Suppressor macrophage treated with lipopolysaccharide for 4 hours (primary cell): ENCODE results near the gene ANKRD44.
"Not testable (repeated sequence)": the region's sequence is repeated elsewhere in the genome, so short reads cannot be mapped to it uniquely, and the experiment has no call there.

Experiments
- DNase-seq: peaks from one replicate; pipeline ENCODE4 v3.0.0-alpha.2; 2020

Gene ANKRD44

DNA sequence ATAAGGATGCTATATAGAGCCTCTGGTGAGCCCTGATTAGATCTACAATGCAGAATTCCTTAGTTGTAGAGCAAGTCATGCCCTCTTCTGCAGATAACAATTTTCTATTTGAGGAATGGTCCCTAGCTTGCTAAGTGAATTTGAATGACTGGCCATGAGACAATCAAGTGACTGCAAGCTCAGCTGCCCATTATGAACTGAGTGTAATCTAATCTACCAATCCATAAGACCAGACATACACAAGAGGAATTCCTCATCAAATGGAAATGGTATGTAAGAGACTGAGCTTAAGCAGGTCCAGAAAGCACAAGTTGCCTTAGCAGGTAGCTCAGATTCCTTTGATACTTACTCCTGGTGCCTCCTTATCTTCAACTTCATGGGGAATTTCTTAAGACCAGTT is 4.8 kb upstream of the ANKRD44 start:
- DNase-seq, result no peak

- no peak for DNase-seq
Observed at GRCh38 chr2:197312186-197312585, 1.6 kb upstream of the ANKRD44 start.

DNA sequence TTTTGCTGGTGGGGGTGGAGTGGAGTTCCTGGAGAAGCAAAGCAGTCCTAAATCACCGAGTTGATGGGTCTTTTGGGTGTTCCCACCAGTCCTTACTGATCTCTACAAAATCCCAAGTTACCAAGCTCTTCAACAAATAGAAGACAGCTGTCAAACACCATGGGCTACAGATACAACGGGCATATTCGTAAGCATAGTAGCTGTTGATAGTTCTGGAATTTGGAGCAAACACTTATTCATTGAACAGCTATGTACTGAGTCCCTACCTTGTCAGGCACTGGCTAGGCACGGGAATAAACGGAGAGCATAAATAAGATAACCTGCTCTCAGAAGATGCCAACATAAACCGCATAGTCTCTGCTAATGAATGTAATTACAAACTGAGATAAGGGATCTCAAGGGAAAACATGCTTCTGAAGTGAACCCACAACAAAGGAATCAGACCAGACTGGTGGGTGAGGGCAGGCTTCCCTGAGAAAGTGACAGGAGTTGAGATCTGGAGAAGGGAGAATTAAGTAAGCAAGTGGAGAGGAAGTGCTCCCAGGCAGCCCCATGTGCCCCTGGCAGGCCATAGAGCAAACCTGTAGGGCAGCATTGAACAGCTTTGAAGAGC is 947 bp upstream of the ANKRD44 start:
- DNase-seq, result peak; percentile 18

DNA sequence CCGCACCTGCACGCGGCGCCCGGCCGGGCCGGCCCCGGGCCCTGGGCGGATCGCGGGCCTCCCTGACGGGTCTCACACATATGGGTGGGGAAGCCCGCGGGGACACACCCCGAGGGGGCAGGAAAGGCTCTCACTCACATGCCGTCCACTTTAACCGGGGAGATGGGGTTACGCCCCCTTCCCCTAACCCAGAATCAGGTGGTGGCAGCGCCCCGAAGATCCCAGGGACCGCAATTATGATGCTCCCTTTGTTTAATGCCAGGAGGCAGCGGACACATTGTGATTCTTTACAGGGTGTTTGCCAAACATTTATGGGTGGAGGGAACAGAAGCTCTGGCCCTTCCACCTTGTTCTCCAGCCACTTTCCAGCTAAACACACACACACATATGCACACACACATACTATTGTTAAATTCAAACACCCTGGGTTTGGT is 424 bp upstream of the ANKRD44 start:
- DNase-seq, result no peak

DNA sequence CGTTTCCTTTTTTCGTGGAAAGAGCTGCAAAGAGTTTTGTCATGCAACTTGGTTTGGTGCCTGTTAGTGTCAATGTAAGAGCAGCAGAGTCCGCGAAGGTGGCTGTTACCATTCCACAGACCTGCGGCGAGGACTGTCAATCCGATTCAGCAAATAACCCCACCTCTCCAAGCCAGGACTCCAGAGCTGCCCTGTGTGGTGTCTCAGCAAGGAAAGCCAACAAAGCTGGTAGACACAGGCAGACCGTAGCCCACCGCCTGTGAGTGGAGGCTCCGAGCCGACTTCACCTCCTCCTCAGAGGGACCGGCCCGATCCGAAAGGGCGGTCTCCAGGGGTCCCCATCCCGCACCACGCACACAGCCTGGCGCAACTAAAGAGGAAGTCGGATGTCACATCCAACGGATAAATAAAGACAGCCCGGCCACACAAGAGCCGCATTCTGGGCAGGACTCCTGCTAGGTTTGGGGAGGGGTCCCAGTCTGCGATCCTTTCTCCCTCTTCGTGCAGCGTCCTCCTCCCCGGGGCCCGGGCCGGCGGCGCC is 819 bp downstream of the ANKRD44 start:
- DNase-seq, result peak; percentile 46

DNA sequence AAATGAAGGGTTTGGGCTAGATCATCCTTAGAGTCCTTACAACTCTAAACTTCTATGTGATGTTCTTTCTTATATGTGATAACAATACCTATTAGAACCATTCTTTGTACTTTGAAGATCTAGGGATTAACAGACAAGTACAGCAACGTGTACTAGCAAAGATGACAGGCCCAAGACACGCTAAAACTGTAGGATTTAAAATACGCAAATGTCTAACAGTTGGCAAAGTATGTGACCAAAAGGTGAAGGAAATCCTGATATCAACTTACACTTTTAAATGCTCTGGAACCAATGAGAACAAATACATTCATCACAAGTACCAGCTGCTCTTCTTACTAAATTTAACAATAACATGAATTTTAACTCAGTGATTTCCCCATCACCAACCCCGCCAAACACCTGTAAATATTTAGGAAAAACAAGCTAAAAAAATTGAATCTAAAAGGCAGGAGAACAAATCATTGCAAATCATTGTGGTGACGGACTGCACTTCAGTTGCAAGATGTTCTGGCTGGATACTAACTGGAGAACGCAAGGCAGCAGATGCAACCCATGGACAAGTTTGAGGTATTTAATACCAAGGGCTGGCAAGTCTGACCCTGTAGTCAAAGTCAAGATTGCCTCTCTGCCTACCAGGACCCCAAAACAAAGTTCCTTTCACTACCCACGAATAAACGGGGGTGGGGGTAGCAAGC is 1.4 kb downstream of the ANKRD44 start:
- no peak for DNase-seq

DNA sequence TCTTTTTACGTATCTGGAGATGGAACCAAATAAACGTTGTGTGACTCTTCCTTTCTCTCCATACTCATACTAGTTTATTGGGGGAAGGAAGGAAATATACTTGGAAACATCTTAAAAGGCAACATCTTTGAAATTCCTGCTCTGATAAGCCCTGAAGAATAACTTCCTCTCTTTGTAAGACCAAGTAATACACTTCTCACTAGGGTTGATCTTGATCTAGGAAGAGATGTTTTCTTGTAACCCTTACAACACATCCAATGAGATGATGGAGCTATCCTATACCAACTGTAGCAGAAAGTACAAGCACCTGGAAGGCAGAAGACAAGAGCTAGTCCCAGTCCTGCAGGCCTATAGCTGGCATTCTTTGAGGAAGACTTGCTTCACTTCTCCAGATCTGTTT is 2.0 kb downstream of the ANKRD44 start:
- peak; percentile 29 for DNase-seq

DNA sequence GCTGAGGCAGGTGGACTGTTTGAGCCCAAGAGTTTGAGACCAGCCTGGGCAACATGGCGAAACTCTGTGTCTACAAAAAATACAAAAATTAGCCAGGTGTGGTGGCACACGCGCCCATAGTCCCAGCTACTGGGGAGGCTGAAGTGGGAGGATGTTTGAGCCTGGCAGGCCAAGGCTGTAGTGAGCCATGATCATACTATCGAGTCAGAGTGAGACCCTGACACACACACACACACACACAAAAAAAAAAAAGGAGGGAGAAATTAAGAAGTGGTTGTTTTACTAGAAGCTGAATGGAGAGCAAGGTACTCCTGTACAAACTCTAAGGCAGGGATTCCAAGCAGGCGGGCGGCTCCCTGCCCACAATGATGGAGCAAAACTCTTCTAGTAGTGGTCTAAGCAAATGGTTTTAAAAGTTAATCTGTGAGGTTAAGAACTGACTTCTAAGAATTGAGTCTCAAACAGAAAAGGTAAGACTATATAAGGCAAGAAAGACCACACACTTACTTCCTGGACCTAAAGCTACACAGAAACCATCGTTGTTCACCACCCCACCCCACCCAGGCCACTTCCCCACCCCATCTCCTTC is 2.6 kb downstream of the ANKRD44 start:
- peak; percentile 18 for DNase-seq

DNA sequence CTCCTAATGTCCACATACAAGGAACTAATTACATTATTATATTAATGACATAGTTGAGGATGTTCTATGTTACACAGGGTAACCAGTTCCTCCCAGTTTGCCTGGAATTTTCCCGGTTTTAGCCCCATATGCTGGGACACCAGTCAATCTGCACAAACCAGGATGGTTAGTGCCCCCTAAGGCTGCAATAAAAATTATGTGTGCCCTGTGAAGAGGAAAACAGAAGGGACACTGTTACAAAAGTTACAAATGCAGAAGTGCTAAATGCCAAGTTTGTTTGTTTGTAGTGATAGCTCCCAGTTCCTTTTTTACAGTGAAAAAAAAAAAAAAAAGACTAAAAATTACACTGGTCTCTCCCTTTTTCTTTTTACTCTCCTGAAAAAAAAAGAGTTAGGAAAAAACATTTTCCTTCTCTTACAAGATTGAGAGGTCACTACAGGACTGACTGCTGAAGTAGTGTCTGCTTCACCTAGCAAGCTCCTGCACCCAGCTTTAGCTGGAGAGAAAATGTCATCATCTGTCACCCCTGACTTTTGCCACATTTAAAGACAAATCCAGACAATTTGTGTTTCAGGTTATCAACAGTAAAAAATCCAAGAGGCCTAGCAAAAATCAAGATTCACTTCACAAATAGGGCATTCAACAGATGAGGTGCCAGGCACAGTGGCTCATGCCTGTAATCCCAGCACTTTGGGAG is 3.2 kb downstream of the ANKRD44 start:
- DNase-seq, result peak; percentile 76

DNA sequence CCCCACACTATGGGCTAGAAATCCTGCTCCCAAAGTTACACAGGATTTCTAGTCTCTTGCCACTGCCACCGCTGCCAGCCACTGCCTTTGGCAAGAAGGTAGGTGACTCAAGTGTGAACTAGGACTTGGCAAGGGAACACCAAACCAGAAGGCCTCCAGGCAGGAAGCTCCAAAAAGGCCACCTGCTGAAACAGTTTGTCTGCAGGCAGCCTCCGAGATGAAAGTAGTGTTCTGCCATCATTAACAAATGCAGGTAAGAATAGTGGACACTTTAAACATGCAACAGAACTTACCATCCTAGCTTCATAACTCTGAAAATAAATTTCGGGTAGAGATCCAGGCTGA is 3.9 kb downstream of the ANKRD44 start:
- DNase-seq, result no peak

- DNase-seq, result no peak
Observed at GRCh38 chr2:197306024-197306695, 4.4 kb downstream of the ANKRD44 start.

DNA sequence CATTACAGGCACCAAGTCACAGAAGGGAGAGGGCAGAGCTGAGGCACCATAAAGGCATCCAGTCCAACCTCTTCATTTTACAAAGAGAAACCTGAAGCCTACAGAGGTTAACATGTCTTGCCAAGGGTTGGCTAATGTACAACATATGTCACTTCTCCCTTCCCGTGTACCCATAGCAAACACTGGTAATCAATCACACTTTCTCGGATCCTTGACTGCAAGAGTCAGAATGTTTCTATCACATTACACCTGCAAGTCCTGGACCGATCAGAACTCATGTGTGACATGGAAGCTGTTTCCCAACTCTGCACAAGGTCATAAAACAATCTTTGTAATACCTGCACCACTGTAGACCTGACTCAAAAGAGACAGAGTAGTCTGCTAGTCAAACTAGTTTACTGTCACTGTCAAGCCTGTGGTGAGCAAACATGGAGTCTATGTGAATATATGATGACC is 6.0 kb downstream of the ANKRD44 start:
- DNase-seq, result no peak

GRCh38 chr2:197300139-197300538 is 10.4 kb downstream of the ANKRD44 start:
- no peak for DNase-seq

- no peak for DNase-seq
Observed at GRCh38 chr2:197298609-197299008, 12.0 kb downstream of the ANKRD44 start.

DNA sequence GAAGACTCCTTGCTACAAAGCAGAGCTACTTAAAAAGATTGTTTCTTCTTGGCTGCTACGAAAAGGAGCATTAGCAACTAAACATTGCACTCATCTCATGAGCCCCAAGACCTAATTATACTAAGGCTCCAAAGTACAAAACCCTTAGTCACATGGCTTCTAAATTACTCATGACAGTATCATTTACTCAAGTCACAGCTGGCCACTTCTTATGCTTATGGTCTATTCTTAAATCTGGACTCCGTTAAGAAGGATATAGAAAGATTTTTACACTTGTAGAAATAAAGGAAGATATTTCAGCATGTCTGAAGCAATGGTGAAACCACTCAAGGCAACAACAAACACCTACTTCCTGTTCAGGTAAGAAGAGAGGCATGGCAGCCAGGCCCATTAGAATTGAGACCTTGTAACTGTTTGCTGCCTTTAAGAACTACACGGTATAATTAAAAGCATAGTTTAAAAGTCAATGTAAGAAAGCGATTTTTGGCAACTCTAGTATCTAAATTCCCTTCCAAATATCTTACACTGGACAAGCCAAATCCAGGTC is 12.7 kb downstream of the ANKRD44 start:
- DNase-seq, result no peak

- DNase-seq, result no peak
Observed at GRCh38 chr2:197297266-197297665, 13.3 kb downstream of the ANKRD44 start.

DNA sequence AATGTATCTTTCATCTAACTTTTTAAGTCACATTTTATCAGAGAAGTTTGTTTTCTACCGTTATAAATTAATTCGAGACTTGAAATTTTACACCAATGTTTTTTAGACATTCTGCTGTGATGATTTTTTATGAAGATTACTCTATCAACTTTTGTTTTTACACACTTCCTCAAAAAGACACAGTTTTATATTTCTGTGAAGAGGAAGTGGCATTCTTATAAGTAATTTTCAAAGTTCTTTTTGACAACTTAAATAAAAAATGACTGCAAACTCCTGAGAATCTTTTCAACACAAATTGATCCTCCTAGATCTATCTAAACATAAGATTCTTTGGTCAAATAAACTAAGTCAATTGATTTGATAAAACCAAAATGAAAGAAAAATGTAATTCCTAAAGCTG is 13.7 kb downstream of the ANKRD44 start:
- DNase-seq, result peak; percentile 64

- peak; percentile 29 for DNase-seq
Observed at GRCh38 chr2:197294260-197294659, 16.3 kb downstream of the ANKRD44 start.

- peak; percentile 59 for DNase-seq
Observed at GRCh38 chr2:197293252-197294007, 17.1 kb downstream of the ANKRD44 start.

DNA sequence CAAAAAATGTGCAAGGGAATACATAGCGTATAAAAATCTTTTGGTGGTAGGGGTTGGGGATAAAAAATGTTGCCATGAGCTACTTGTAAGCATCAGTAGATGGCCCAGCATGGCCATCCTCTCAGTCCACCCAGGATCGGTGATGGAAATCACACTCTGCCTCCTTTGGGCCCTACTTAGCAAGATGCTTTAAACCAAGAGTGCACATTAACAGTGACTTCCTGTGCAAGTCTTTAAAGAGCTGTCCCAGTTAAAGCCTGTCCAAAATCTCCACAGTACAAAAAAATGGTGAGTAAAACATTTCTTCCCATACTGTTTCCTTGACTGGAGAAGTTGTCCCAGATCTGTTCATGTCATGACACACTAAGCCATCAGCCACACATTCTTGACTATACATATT is 18.0 kb downstream of the ANKRD44 start:
- DNase-seq, result no peak

DNA sequence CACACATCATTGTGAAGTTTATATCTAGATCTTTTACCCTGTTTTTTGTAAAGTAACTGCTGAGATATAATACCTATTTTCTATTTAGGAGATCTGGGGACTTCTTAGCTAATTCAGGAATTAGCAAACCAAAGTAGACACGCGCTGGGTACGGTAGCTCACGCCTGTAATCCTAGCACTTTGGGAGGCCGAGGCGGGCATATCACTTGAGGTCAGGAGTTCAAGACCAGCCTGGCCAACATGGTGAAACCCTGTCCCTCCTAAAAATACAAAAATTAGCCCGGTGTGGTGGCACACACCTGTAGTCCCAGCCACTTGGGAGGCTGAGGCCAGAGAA is 23.0 kb downstream of the ANKRD44 start:
- DNase-seq, result not testable (repeated sequence)
